Lung (tissue), 12 donors: ENCODE measurements around the gene PAX2. TPM values are rescaled to one million over a fixed set of nuclear protein-coding genes. Genes with fewer than 3 reads are reported as not detected.

Experiments used
- ATAC-seq: fragments of 200-7000 bp; cut with Tn5 transposase; one replicate; pipeline ENCODE4 v1.9.1; 2020; ENCODE audit warnings: moderate number of reproducible peaks; ENCODE audit not compliant: insufficient read depth, low FRiP score
- DNase-seq, 3 donors: peaks; one replicate each; pipeline ENCODE4 v3.0.0-alpha.2; 2013 to 2017
- H3K27ac ChIP-seq, 2 donors: one replicate each; pipeline ENCODE4 v1.5.1; 2013; ENCODE audit warnings: mild to moderate bottlenecking in 2 of 2, moderate library complexity in 2 of 2, control low read depth in 1 of 2, inconsistent platforms in 1 of 2, low read depth in 1 of 2, low read length in 1 of 2
- H3K27me3 ChIP-seq, 3 donors: one replicate each; pipeline ENCODE4 v1.5.1; 2013; ENCODE audit warnings: low read length in 2 of 3; ENCODE audit not compliant: control insufficient read depth in 3 of 3, insufficient read depth in 3 of 3
- H3K36me3 ChIP-seq, 4 donors: one replicate each; pipeline ENCODE4 v1.5.1; 2013; ENCODE audit warnings: low read length in 4 of 4, mild to moderate bottlenecking in 1 of 4, moderate library complexity in 1 of 4; ENCODE audit not compliant: control insufficient read depth in 4 of 4, insufficient read depth in 4 of 4
- H3K4me1 ChIP-seq, 5 donors: one replicate each; pipeline ENCODE4 v1.5.1; 2013; ENCODE audit warnings: low read length in 5 of 5, mild to moderate bottlenecking in 2 of 5, moderate library complexity in 1 of 5; ENCODE audit not compliant: control insufficient read depth in 5 of 5, insufficient read depth in 5 of 5
- H3K4me3 ChIP-seq: one replicate; pipeline ENCODE4 v1.5.1; 2013; ENCODE audit warnings: mild to moderate bottlenecking, control low read depth, moderate library complexity
- H3K9ac ChIP-seq, 2 donors: one replicate each; pipeline ENCODE4 v1.5.1; 2013; ENCODE audit warnings: low read length in 2 of 2, control low read depth in 1 of 2; ENCODE audit not compliant: insufficient read depth in 1 of 2
- H3K9me3 ChIP-seq, 4 donors: one replicate each; pipeline ENCODE4 v1.5.1; 2013; ENCODE audit warnings: low read length in 3 of 4, mild to moderate bottlenecking in 1 of 4, moderate library complexity in 1 of 4; ENCODE audit not compliant: control insufficient read depth in 4 of 4, insufficient read depth in 3 of 4
- CTCF ChIP-seq: IDR thresholded peaks from 2 replicates; pipeline ENCODE4 v1.5.1; 2012; ENCODE audit warnings: mild to moderate bottlenecking; ENCODE audit errors: control extremely low read depth, extremely low read depth
- WGBS, 2 donors: extraction: QIAGEN DNeasy Blood & Tissue Kit; methylation state at CpG; one replicate each; pipeline ENCODE4 v1.1.7; 2013; 5-methylcytosine and 5-hydroxymethylcytosine counted together
- polyA plus RNA-seq, 2 donors: library from polyadenylated mRNA; stranded (reverse); fragments of 200-250 nt; gene quantifications; one replicate each; pipeline ENCODE4 v1.2.1, GENCODE V29; 2013
- total RNA-seq, 2 donors: library from RNA; depleted of rRNA in 1 of 2; stranded (reverse); fragments of >200 nt in 1 of 2; gene quantifications; one replicate each; pipeline ENCODE4 v1.2.1, GENCODE V29; 2014 to 2021
- donor health status: control.
- donor health status: control.
- donor health status: Bipolar disorder and iron deficiency.
- donor health status: healthy.
- donor health status: DM: yes; HTN: yes; CAD: no.

The PAX2 gene
- total and polyA plus RNA-seq, 4 donors: not detected

- Histone ChIP-seq H3K27ac (no peak overlapping the region), H3K4me1 (peaks cover 0 to 22% (median 0%) of the 10 kb centered on the region in 5 donors), H3K36me3 (no peaks in the 10 kb centered on the region), H3K9me3 (peaks cover 0 to 1% (median 0%) of the 10 kb centered on the region in 4 donors), H3K4me3 (no peak overlapping the region), H3K27me3 (peaks cover 0 to 29% (median 0%) of the 10 kb centered on the region in 3 donors), H3K9ac (no peak overlapping the region)
- TF ChIP-seq CTCF: no peak
- 94% methylated on average over 6 of the region's 6 CpGs for WGBS, 2 donors
- ATAC-seq: no peak
- DNase-seq: no peak
Measured at GRCh38 chr10:100786591-100786990, 41.2 kb downstream of the PAX2 start.

GRCh38 chr10:100788002-100788903, 42.9 kb downstream of the PAX2 start:
- peak in 1 of 3 donors; percentile 6 for DNase-seq

GRCh38 chr10:100790761-100791208, 45.4 kb downstream of the PAX2 start:
- DNase-seq: peak in 1 of 3 donors; percentile 25
- H3K27ac ChIP-seq: no peak overlapping the region
- no peak for ATAC-seq
- TF ChIP-seq CTCF: no peak
- H3K9me3 ChIP-seq: no peaks in the 10 kb centered on the region
- H3K36me3 ChIP-seq: no peaks in the 10 kb centered on the region
- H3K4me3 ChIP-seq: no peak overlapping the region
- H3K27me3 ChIP-seq: peaks cover 0 to 33% (median 0%) of the 10 kb centered on the region in 3 donors
- no peak overlapping the region for H3K9ac ChIP-seq
- H3K4me1 ChIP-seq: peaks cover 0 to 14% (median 0%) of the 10 kb centered on the region in 5 donors
- 46 to 56% methylated on average over 6 to 7 of the region's 7 CpGs for WGBS, 2 donors

More at GRCh38 chr10:100788002-100788903, 42.9 kb downstream of the PAX2 start:
- Histone ChIP-seq H3K9ac (no peak overlapping the region), H3K27ac (no peak overlapping the region), H3K4me1 (peaks cover 0 to 14% (median 0%) of the 10 kb centered on the region in 5 donors), H3K36me3 (no peaks in the 10 kb centered on the region), H3K9me3 (no peaks in the 10 kb centered on the region), H3K27me3 (peaks cover 0 to 36% (median 0%) of the 10 kb centered on the region in 3 donors), H3K4me3 (no peak overlapping the region)
- TF ChIP-seq CTCF: no peak
- 48 to 51% methylated on average over 18 of the region's 18 CpGs for WGBS, 2 donors
- no peak for ATAC-seq
